ENCODE measurements around the gene RANBP17.
"Not testable (repeated sequence)": the region's sequence is repeated elsewhere in the genome, so short reads cannot be mapped to it uniquely, and the experiment has no call there.

The RANBP17 gene

GRCh38 chr5:170863646-170864045 is 1.8 kb downstream of the RANBP17 start:
- peak; percentile 67 for DNase-seq (ENCODE audit: low read depth)
- H3K4me3 ChIP-seq (ENCODE audit: low read depth, low read length): no peak overlapping the region

GRCh38 chr5:170865622-170866021 is 3.8 kb downstream of the RANBP17 start:
- H3K4me3 ChIP-seq (ENCODE audit: low read depth, low read length): no peak overlapping the region
- DNase-seq (ENCODE audit: low read depth): no peak

- no peak overlapping the region for H3K4me3 ChIP-seq (ENCODE audit: low read depth, low read length)
- DNase-seq (ENCODE audit: low read depth): no peak
Measured at GRCh38 chr5:170867825-170868224, 6.0 kb downstream of the RANBP17 start.

- DNase-seq (ENCODE audit: low read depth): not testable (repeated sequence)
Measured at GRCh38 chr5:170870390-170870789, 8.6 kb downstream of the RANBP17 start.

GRCh38 chr5:170874017-170874416 is 12.2 kb downstream of the RANBP17 start:
- DNase-seq (ENCODE audit: low read depth): no peak
- no peak overlapping the region for H3K4me3 ChIP-seq (ENCODE audit: low read depth, low read length)

More at GRCh38 chr5:170870390-170870789, 8.6 kb downstream of the RANBP17 start:
- not testable (repeated sequence) for H3K4me3 ChIP-seq (ENCODE audit: low read depth, low read length)

GRCh38 chr5:170875811-170876210 is 14.0 kb downstream of the RANBP17 start:
- H3K4me3 ChIP-seq (ENCODE audit: low read depth, low read length): no peak overlapping the region
- DNase-seq (ENCODE audit: low read depth): no peak

GRCh38 chr5:170880084-170880483 is 18.3 kb downstream of the RANBP17 start:
- DNase-seq (ENCODE audit: low read depth): no peak
- no peak overlapping the region for H3K4me3 ChIP-seq (ENCODE audit: low read depth, low read length)

- no peak overlapping the region for H3K4me3 ChIP-seq (ENCODE audit: low read depth, low read length)
Measured at GRCh38 chr5:170882345-170882744, 20.5 kb downstream of the RANBP17 start.

GRCh38 chr5:170885256-170885655 is 23.4 kb downstream of the RANBP17 start:
- no peak overlapping the region for H3K4me3 ChIP-seq (ENCODE audit: low read depth, low read length)
- DNase-seq (ENCODE audit: low read depth): no peak

More at GRCh38 chr5:170882345-170882744, 20.5 kb downstream of the RANBP17 start:
- DNase-seq (ENCODE audit: low read depth): no peak

- DNase-seq (ENCODE audit: low read depth): no peak
- H3K4me3 ChIP-seq (ENCODE audit: low read depth, low read length): no peak overlapping the region
Measured at GRCh38 chr5:170885809-170886208, 24.0 kb downstream of the RANBP17 start.

GRCh38 chr5:170886210-170886894 is 24.5 kb downstream of the RANBP17 start:
- H3K4me3 ChIP-seq (ENCODE audit: low read depth, low read length): no peak overlapping the region

GRCh38 chr5:170892196-170892595 is 30.4 kb downstream of the RANBP17 start:
- peak; percentile 53 for DNase-seq (ENCODE audit: low read depth)
- no peak overlapping the region for H3K4me3 ChIP-seq (ENCODE audit: low read depth, low read length)

More at GRCh38 chr5:170886210-170886894, 24.5 kb downstream of the RANBP17 start:
- DNase-seq (ENCODE audit: low read depth): no peak

- DNase-seq (ENCODE audit: low read depth): no peak
- no peak overlapping the region for H3K4me3 ChIP-seq (ENCODE audit: low read depth, low read length)
Measured at GRCh38 chr5:170894665-170895064, 32.8 kb downstream of the RANBP17 start.

GRCh38 chr5:170896779-170897178 is 35.0 kb downstream of the RANBP17 start:
- no peak for DNase-seq (ENCODE audit: low read depth)
- H3K4me3 ChIP-seq (ENCODE audit: low read depth, low read length): no peak overlapping the region

GRCh38 chr5:170903075-170903474 is 41.3 kb downstream of the RANBP17 start:
- no peak for DNase-seq (ENCODE audit: low read depth)
- no peak overlapping the region for H3K4me3 ChIP-seq (ENCODE audit: low read depth, low read length)

GRCh38 chr5:170907758-170908157 is 45.9 kb downstream of the RANBP17 start:
- H3K4me3 ChIP-seq (ENCODE audit: low read depth, low read length): no peak overlapping the region
- peak; percentile 59 for DNase-seq (ENCODE audit: low read depth)

- no peak overlapping the region for H3K4me3 ChIP-seq (ENCODE audit: low read depth, low read length)
- DNase-seq (ENCODE audit: low read depth): no peak
Measured at GRCh38 chr5:170913573-170913972, 51.8 kb downstream of the RANBP17 start.

- no peak for DNase-seq (ENCODE audit: low read depth)
- H3K4me3 ChIP-seq (ENCODE audit: low read depth, low read length): no peak overlapping the region
Measured at GRCh38 chr5:170917113-170917512, 55.3 kb downstream of the RANBP17 start.

GRCh38 chr5:170920196-170920595 is 58.4 kb downstream of the RANBP17 start:
- no peak overlapping the region for H3K4me3 ChIP-seq (ENCODE audit: low read depth, low read length)
- DNase-seq (ENCODE audit: low read depth): no peak

- H3K4me3 ChIP-seq (ENCODE audit: low read depth, low read length): not testable (repeated sequence)
Measured at GRCh38 chr5:170922331-170922730, 60.5 kb downstream of the RANBP17 start.

GRCh38 chr5:170923910-170924620 is 62.2 kb downstream of the RANBP17 start:
- no peak for DNase-seq (ENCODE audit: low read depth)
- H3K4me3 ChIP-seq (ENCODE audit: low read depth, low read length): no peak overlapping the region

More at GRCh38 chr5:170922331-170922730, 60.5 kb downstream of the RANBP17 start:
- not testable (repeated sequence) for DNase-seq (ENCODE audit: low read depth)

All from skeletal muscle cell (primary cell).